SK-N-MC (cell line): ENCODE data around the gene IFI30.

Source experiments
- DNase-seq: peaks from one replicate; pipeline ENCODE4 v3.0.0-alpha.2; 2011; ENCODE audit warnings: low read depth, low spot score
- H3K27ac ChIP-seq: fragments of 200-600 bp; sonication (generic); 2 replicates; pipeline ENCODE4 v1.5.1; 2016; ENCODE audit warnings: mixed run types
- H3K36me3 ChIP-seq: fragments of 200-600 bp; sonication (generic); 2 replicates; pipeline ENCODE4 v1.6.1; 2017; ENCODE audit warnings: antibody characterized with exemption, low read length, mixed read lengths; ENCODE audit not compliant: insufficient read depth
- H3K4me3 ChIP-seq: fragments of 200-600 bp; sonication (generic); 2 replicates; pipeline ENCODE4 v1.5.1; 2016
- H3K9ac ChIP-seq: fragments of 200-600 bp; sonication (generic); 2 replicates; pipeline ENCODE4 v1.8.0; 2017; ENCODE audit warnings: mixed run types, mixed read lengths; ENCODE audit not compliant: insufficient read length
- H3K9me3 ChIP-seq: fragments of 200-600 bp; sonication (generic); 2 replicates; pipeline ENCODE4 v1.6.1; 2017; ENCODE audit warnings: low read depth, mild to moderate bottlenecking, antibody characterized with exemption, low read length, moderate library complexity, mixed read lengths
- EZH2 ChIP-seq: fragments of 200-600 bp; sonication (generic); IDR thresholded peaks from one replicate; pipeline ENCODE4 v1.6.1; 2017; ENCODE audit warnings: antibody characterized with exemption
- FOXP2 ChIP-seq: optimal IDR thresholded peaks from 2 replicates; pipeline ENCODE3; 2011; ENCODE audit warnings: mild to moderate bottlenecking, moderate library complexity; ENCODE audit not compliant: insufficient read depth; ENCODE audit errors: extremely low read length, control extremely low read depth
- POLR2AphosphoS5 ChIP-seq: IDR thresholded peaks from 2 replicates; pipeline ENCODE4 v1.6.1; 2012; ENCODE audit warnings: mild to moderate bottlenecking, low read depth, low read length, borderline replicate concordance

Gene IFI30

GRCh38 chr19:18196511-18196845 is 22.9 kb downstream of the IFI30 start:
- H3K4me3 ChIP-seq = no peak overlapping the region

GRCh38 chr19:18197306-18197705 is 23.7 kb downstream of the IFI30 start:
- Histone ChIP-seq H3K27ac (no peak overlapping the region), H3K9ac (no peak overlapping the region), H3K4me3 (no peak overlapping the region), H3K36me3 (peaks cover 19% of the 10 kb centered on the region; the same call in 1 of the 2 replicates), H3K9me3 (no peaks in the 10 kb centered on the region)
- TF ChIP-seq FOXP2 (no peak), POLR2AphosphoS5 (no peak), EZH2 (no peak)
- DNase-seq = no peak

More at GRCh38 chr19:18196511-18196845, 22.9 kb downstream of the IFI30 start:
- H3K36me3 ChIP-seq = peaks cover 17% of the 10 kb centered on the region; the same call in 1 of the 2 replicates
- no peak for DNase-seq
- no peaks in the 10 kb centered on the region for H3K9me3 ChIP-seq
- H3K27ac ChIP-seq = no peak overlapping the region
- no peak overlapping the region for H3K9ac ChIP-seq
- TF ChIP-seq EZH2 = no peak
- TF ChIP-seq POLR2AphosphoS5 = no peak
- TF ChIP-seq FOXP2 = no peak

- Histone ChIP-seq H3K9ac (no peak overlapping the region), H3K4me3 (no peak overlapping the region), H3K9me3 (no peaks in the 10 kb centered on the region), H3K36me3 (peaks cover 19% of the 10 kb centered on the region; the same call in 1 of the 2 replicates), H3K27ac (no peak overlapping the region)
- DNase-seq = no peak
- TF ChIP-seq POLR2AphosphoS5 (no peak), FOXP2 (no peak), EZH2 (no peak)
Measured at GRCh38 chr19:18197941-18198340, 24.3 kb downstream of the IFI30 start.

GRCh38 chr19:18198374-18198773 is 24.8 kb downstream of the IFI30 start:
- peaks cover 19% of the 10 kb centered on the region; the same call in 1 of the 2 replicates for H3K36me3 ChIP-seq

GRCh38 chr19:18202397-18202777 is 28.8 kb downstream of the IFI30 start:
- peaks cover 19% of the 10 kb centered on the region; the same call in 1 of the 2 replicates for H3K36me3 ChIP-seq
- no peak for TF ChIP-seq EZH2
- no peak for TF ChIP-seq POLR2AphosphoS5
- TF ChIP-seq FOXP2 = no peak
- H3K9ac ChIP-seq = no peak overlapping the region
- DNase-seq = no peak
- no peak overlapping the region for H3K27ac ChIP-seq
- H3K4me3 ChIP-seq = peak overlapping the region; percentile 89
- H3K9me3 ChIP-seq = no peaks in the 10 kb centered on the region

More at GRCh38 chr19:18198374-18198773, 24.8 kb downstream of the IFI30 start:
- no peak overlapping the region for H3K4me3 ChIP-seq
- no peak overlapping the region for H3K9ac ChIP-seq
- no peak overlapping the region for H3K27ac ChIP-seq
- no peak for DNase-seq
- TF ChIP-seq FOXP2 = no peak
- TF ChIP-seq POLR2AphosphoS5 = no peak
- no peak for TF ChIP-seq EZH2
- H3K9me3 ChIP-seq = no peaks in the 10 kb centered on the region

- peak overlapping the region; percentile 89 for H3K4me3 ChIP-seq
- peaks cover 18% of the 10 kb centered on the region; the same call in 1 of the 2 replicates for H3K36me3 ChIP-seq
- H3K27ac ChIP-seq = no peak overlapping the region
- no peak overlapping the region for H3K9ac ChIP-seq
- DNase-seq = no peak
- H3K9me3 ChIP-seq = no peaks in the 10 kb centered on the region
- TF ChIP-seq POLR2AphosphoS5 (no peak), FOXP2 (no peak), EZH2 (no peak)
Measured at GRCh38 chr19:18202778-18203407, 29.3 kb downstream of the IFI30 start.

GRCh38 chr19:18203408-18203862 is 29.8 kb downstream of the IFI30 start:
- H3K9ac ChIP-seq = no peak overlapping the region
- DNase-seq = no peak
- H3K4me3 ChIP-seq = peak overlapping the region; percentile 89
- no peaks in the 10 kb centered on the region for H3K9me3 ChIP-seq
- TF ChIP-seq EZH2 (no peak), POLR2AphosphoS5 (no peak), FOXP2 (no peak)
- no peak overlapping the region for H3K27ac ChIP-seq
- H3K36me3 ChIP-seq = peaks cover 12% of the 10 kb centered on the region; the same call in 1 of the 2 replicates

GRCh38 chr19:18203863-18204393 is 30.3 kb downstream of the IFI30 start, which contains the start of gene RAB3A:
TSS of gene RAB3A (minus strand) at chr19:18204042. CDS start at chr19:18202740, 1,302 bp downstream.
- Histone ChIP-seq H3K27ac (peak within 1 kb of the TSS; percentile 94), H3K36me3 (peaks cover 7% of the 10 kb centered on the region; the same call in 1 of the 2 replicates), H3K9ac (peak within 1 kb of the TSS; percentile 85), H3K9me3 (no peaks in the 10 kb centered on the region), H3K4me3 (peak within 1 kb of the TSS; percentile 89)
- DNase-seq = peak; percentile 97
- TF ChIP-seq EZH2 (no peak), FOXP2 (no peak), POLR2AphosphoS5 (peak; percentile 13; the same call in 1 of the 2 replicates)
